HepG2 (cell line): ENCODE results near the gene GNB1. TPM values are rescaled to one million over a fixed set of nuclear protein-coding genes. Genes with fewer than 3 reads are reported as not detected.

Source experiments
- ATAC-seq: fragments of 200-7000 bp; cut with Tn5 transposase; 3 replicates; pipeline ENCODE4 v1.9.1; 2020; ENCODE audit warnings: mild to moderate bottlenecking, moderate library complexity
- BruUV-seq: library from RNA; stranded (reverse); fragments of 400-500 nt; replicated peaks from 2 replicates; lab custom pipeline; 2021; lab: Mats Ljungman, UMichigan
- CTCF ChIA-PET: fragments of 300-600 bp; formaldehyde crosslinking; extraction: SDS; loops from one replicate; lab custom pipeline; 2021; ENCODE audit warnings: low total read pairs, inconsistent platforms, low intra/inter-chr PET ratio; lab: Yijun Ruan, JAX
- POLR2A ChIA-PET: fragments of 350-600 bp; sonication (Branson Sonifier 250); formaldehyde crosslinking; loops from one replicate; lab custom pipeline; 2020; ENCODE audit warnings: antibody characterized with exemption, inconsistent platforms; lab: Yijun Ruan, JAX
- DNase-seq: peaks from one replicate; pipeline ENCODE4 v3.0.0-alpha.2; 2015; ENCODE audit warnings: low spot score
- FAIRE-seq: peaks from 3 replicates; lab custom pipeline; 2011; peaks lifted over from hg19 to GRCh38; lab: Jason Lieb, UNC
- H2AFZ ChIP-seq: one replicate; pipeline ENCODE4 v1.6.1; 2011; ENCODE audit warnings: low read length, inconsistent platforms
- H3K27ac ChIP-seq: fragments of 300-600 bp; 3 replicates; pipeline ENCODE4 v1.8.0; 2011; ENCODE audit warnings: mixed run types, mild to moderate bottlenecking, mixed read lengths, low read length, inconsistent platforms; ENCODE audit not compliant: insufficient read depth; ENCODE audit errors: extremely low read length
- H3K27me3 ChIP-seq, 2 experiments: fragments of 200-600 bp in 1 of 2; 2 replicates in 1 of 2; 3 replicates in 1 of 2; pipeline versions ENCODE4 v1.6.0 to v1.8.0; 2011; ENCODE audit warnings: low read length in 2 of 2, mild to moderate bottlenecking in 2 of 2, moderate library complexity in 2 of 2, inconsistent platforms in 1 of 2; ENCODE audit not compliant: insufficient read depth in 2 of 2, control insufficient read depth in 1 of 2
- H3K36me3 ChIP-seq, 2 experiments: fragments of 200-600 bp in 1 of 2; replicated peaks in 1 of 2; 2 replicates in 1 of 2; 3 replicates in 1 of 2; pipeline versions ENCODE4 v1.5.1 to v1.8.0; 2011; ENCODE audit warnings: low read length in 2 of 2, inconsistent platforms in 1 of 2; ENCODE audit not compliant: insufficient read depth in 2 of 2, control insufficient read depth in 1 of 2
- H3K4me1 ChIP-seq: 2 replicates; pipeline ENCODE4 v1.5.1; 2012; ENCODE audit warnings: low read length, inconsistent platforms; ENCODE audit not compliant: insufficient read depth
- H3K4me2 ChIP-seq: 2 replicates; pipeline ENCODE4 v1.6.0; 2011; ENCODE audit warnings: low read depth, low read length, inconsistent platforms
- H3K4me3 ChIP-seq, 3 experiments: fragments of 200-600 bp in 1 of 3; sonication (generic), shearing (Covaris generic) in 1 of 3; replicated peaks in 1 of 3; 2 replicates each; pipeline ENCODE4 v1.5.1; 2011 to 2016; ENCODE audit warnings: low read length in 3 of 3, inconsistent platforms in 2 of 3, low read depth in 2 of 3, mild to moderate bottlenecking in 2 of 3, control low read depth in 1 of 3, mixed read lengths in 1 of 3; ENCODE audit not compliant: insufficient read depth in 1 of 3
- H3K79me2 ChIP-seq: one replicate; pipeline ENCODE4 v1.6.1; 2011; ENCODE audit warnings: low read length, inconsistent platforms; ENCODE audit not compliant: insufficient read depth
- H3K9ac ChIP-seq: 2 replicates; pipeline ENCODE4 v1.6.0; 2011; ENCODE audit warnings: mild to moderate bottlenecking, low read depth, low read length, inconsistent platforms; ENCODE audit not compliant: insufficient read depth
- H3K9me3 ChIP-seq: 2 replicates; pipeline ENCODE4 v1.5.1; 2012; ENCODE audit warnings: mild to moderate bottlenecking, low read length
- H4K20me1 ChIP-seq: 2 replicates; pipeline ENCODE4 v1.6.0; 2011; ENCODE audit warnings: inconsistent platforms, mild to moderate bottlenecking, low read length, moderate library complexity; ENCODE audit not compliant: insufficient read depth
- DZIP1 ChIP-seq: sonication (generic); formaldehyde crosslinking; IDR thresholded peaks from 2 replicates; pipeline ENCODE4 v1.5.0; 2020; ENCODE audit warnings: mild to moderate bottlenecking, missing genetic modification reagents
- GPBP1L1 ChIP-seq: sonication (generic); formaldehyde crosslinking; IDR thresholded peaks from 2 replicates; pipeline ENCODE4 v1.5.0; 2020; ENCODE audit warnings: mild to moderate bottlenecking, missing genetic modification reagents
- JUND ChIP-seq: sonication (generic); formaldehyde crosslinking; IDR thresholded peaks from 2 replicates; pipeline ENCODE4 v1.8.0; 2022; ENCODE audit warnings: mild to moderate bottlenecking, missing genetic modification reagents
- KDM5A ChIP-seq: fragments of 200-600 bp; sonication (generic); IDR thresholded peaks from 2 replicates; pipeline ENCODE4 v1.7.0; 2018; ENCODE audit warnings: antibody characterized with exemption, mild to moderate bottlenecking, low read length, borderline replicate concordance
- POLR2A ChIP-seq, 2 experiments: IDR thresholded peaks; 2 replicates each; pipeline ENCODE4 v1.6.1; 2011; ENCODE audit warnings: low read depth in 2 of 2, low read length in 2 of 2, mild to moderate bottlenecking in 1 of 2, moderate library complexity in 1 of 2; ENCODE audit not compliant: insufficient read depth in 1 of 2
- SALL1 ChIP-seq: sonication (generic); formaldehyde crosslinking; IDR thresholded peaks from 2 replicates; pipeline ENCODE4 v1.8.0; 2022; ENCODE audit warnings: mild to moderate bottlenecking, missing genetic modification reagents
- UBTF ChIP-seq: sonication (generic); formaldehyde crosslinking; IDR thresholded peaks from 2 replicates; pipeline ENCODE4 v1.4.0; 2020; ENCODE audit warnings: mild to moderate bottlenecking, missing genetic modification reagents
- ZBTB38 ChIP-seq: sonication (generic); formaldehyde crosslinking; IDR thresholded peaks from 2 replicates; pipeline ENCODE4 v1.5.1; 2020; ENCODE audit warnings: mild to moderate bottlenecking, missing genetic modification reagents
- ZNF281 ChIP-seq: sonication (generic); formaldehyde crosslinking; IDR thresholded peaks from 2 replicates; pipeline ENCODE4 v1.4.0; 2020; ENCODE audit warnings: missing genetic modification reagents, borderline replicate concordance
- ZNF496 ChIP-seq: sonication (generic); formaldehyde crosslinking; IDR thresholded peaks from 2 replicates; pipeline ENCODE4 v1.8.1; 2023; ENCODE audit warnings: mild to moderate bottlenecking, moderate library complexity, missing genetic modification reagents; ENCODE audit not compliant: insufficient replicate concordance
- ZNF557 ChIP-seq: sonication (generic); formaldehyde crosslinking; IDR thresholded peaks from 2 replicates; pipeline ENCODE4 v1.4.0; 2020; ENCODE audit warnings: missing genetic modification reagents
- WGBS: methylation state at CpG from one replicate; pipeline ENCODE4 v1.1.6; 2017; ENCODE audit warnings: low lambda C conversion rate; 5-methylcytosine and 5-hydroxymethylcytosine counted together
- in situ Hi-C: cut with HindIII; loops from 2 replicates; pipeline ENCODE4 v1.10.0; 2017; ENCODE audit warnings: low pct_unique_long_range_greater_than_20kb; ENCODE audit not compliant: extremely low pct_ligation_motif_present
- intact Hi-C: fragments of 100-400 bp; cut with micrococcal nuclease; formaldehyde crosslinking; loops from one replicate; pipeline ENCODE4 v1.10.0; 2022; ENCODE audit not compliant: unreplicated experiment
- polyA plus RNA-seq, 8 experiments: library from polyadenylated mRNA; depleted of rRNA in 3 of 8; stranded (reverse) in 7 of 8; unstranded in 1 of 8; fragments of >200 nt; fragmentation: Illumina TruSeq in 4 of 8; extraction: Trizol in 4 of 8; gene quantifications; 2 replicates each; pipeline versions ENCODE4 v1.2.1 to v1.2.3, GENCODE V29; 2011 to 2016; ENCODE audit warnings: low read depth in 4 of 8, missing spikeins in 1 of 8, mixed read lengths in 1 of 8; ENCODE audit not compliant: insufficient read depth in 1 of 8
- total RNA-seq, 5 experiments: library from RNA; depleted of rRNA; stranded (reverse); fragments of >200 nt; fragmentation: Illumina TruSeq; extraction: Trizol; gene quantifications; 2 replicates each; pipeline ENCODE4 v1.2.3, GENCODE V29; 2016; ENCODE audit warnings: low read depth in 1 of 5
- TF ChIP-seq, protein P1 (sequence below): sonication (generic); IDR thresholded peaks from 2 replicates; pipeline ENCODE4 v1.6.1; 2016; ENCODE audit warnings: low read depth, borderline replicate concordance

The GNB1 gene
- total and polyA plus RNA-seq, 2 of the 13 experiments (the other 11 are each of a cell fraction or from before 2014, with no cell fraction given), result 66.2 to 327 TPM

DNA sequence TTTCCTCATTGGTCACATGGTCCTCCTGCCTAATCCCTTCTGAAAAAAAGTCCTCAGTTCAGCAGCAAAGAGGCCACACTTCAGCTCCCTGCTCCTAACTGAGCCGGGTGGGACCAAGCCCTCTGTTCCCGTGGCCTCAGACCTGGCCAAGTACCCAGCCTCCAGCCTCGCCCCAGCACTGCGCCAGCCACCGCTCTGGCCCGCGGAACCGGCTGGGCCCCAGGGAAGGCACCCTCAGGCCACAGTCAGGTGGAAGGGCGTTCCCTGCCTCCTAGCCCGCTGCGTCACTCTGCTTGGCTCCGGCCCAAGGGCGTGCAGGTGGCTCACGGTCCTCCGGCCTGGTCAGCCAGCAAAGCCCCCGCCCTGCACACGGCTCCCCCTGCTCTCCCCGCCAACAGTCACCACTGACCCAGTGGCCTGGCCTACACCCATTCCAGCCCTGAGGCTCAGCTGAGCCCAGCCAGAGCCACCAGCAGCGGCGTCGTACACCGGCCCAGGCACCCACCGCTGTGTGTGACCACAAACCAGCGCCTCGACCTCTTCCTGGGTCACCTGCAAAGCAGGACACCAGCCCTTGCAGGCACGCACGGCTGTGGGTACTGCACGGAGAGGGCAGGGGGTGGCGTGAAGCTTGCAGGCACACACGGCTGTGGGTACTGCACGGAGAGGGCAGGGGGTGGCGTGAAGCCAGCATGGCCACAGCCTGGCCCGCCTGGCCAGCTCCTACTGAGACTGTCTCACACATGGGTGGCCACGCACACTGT is 132.0 kb downstream of the GNB1 start:
- Histone ChIP-seq H3K9ac (0 out of 2 replicates have a peak overlapping the region, but pooled peaks have one; percentile 26), H4K20me1 (no peaks in the 10 kb centered on the region), H2AFZ (no peak overlapping the region), H3K36me3 (peaks cover 39 to 79% of the 10 kb centered on the region in 2 experiments), H3K27ac (peak overlapping the region; percentile 31), H3K4me1 (peaks cover 21% of the 10 kb centered on the region), H3K4me3 (no peak overlapping the region; a peak in 1 of 6 replicates), H3K9me3 (no peaks in the 10 kb centered on the region), H3K27me3 (no peaks in the 10 kb centered on the region), H3K4me2 (no peak overlapping the region), H3K79me2 (no peaks in the 10 kb centered on the region)
- FAIRE-seq, result no peak
- intact Hi-C loops, result no loop called here
- ChIA-PET CTCF (no interaction called here), POLR2A (interaction anchor here (0.9 kb wide), 1 partner anchor 10 kb away, joined by 5 read pairs; no protein-coding TSS in a partner anchor)
- no TSS peak for BruUV-seq
- in situ Hi-C loops, result no loop called here
- WGBS, result 87% methylated on average over 9 of the region's 34 CpGs
- no peak for DNase-seq
- peak; percentile 34 for ATAC-seq
- TF ChIP-seq ZNF496 (CRISPR knock-in tag) (no peak), KDM5A (no peak), ZNF557 (CRISPR knock-in tag) (no peak), GPBP1L1 (no peak), ZNF281 (CRISPR knock-in tag) (no peak), DZIP1 (no peak), POLR2A (IDR thresholded peaks at IDR 0.05; ENCODE audit: insufficient read depth in 1 of 2, low read depth in 2 of 2, low read length in 2 of 2) (0 out of 4 replicates have a peak, but pooled peaks of 1 of the 2 experiments have one; percentile 41), JUND (CRISPR knock-in tag) (no peak), ZBTB38 (CRISPR knock-in tag) (peak; percentile 87), UBTF (CRISPR knock-in tag) (0 out of 2 replicates have a peak, but pooled peaks have one; percentile 25), SALL1 (CRISPR knock-in tag) (0 out of 2 replicates have a peak, but pooled peaks have one; percentile 10)
- TF ChIP-seq, protein P1, sequence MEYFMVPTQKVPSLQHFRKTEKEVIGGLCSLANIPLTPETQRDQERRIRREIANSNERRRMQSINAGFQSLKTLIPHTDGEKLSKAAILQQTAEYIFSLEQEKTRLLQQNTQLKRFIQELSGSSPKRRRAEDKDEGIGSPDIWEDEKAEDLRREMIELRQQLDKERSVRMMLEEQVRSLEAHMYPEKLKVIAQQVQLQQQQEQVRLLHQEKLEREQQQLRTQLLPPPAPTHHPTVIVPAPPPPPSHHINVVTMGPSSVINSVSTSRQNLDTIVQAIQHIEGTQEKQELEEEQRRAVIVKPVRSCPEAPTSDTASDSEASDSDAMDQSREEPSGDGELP, result peak; percentile 55; the same call in 1 of the 2 replicates
